RPMI8226 (cell line): Measurements from ENCODE around the gene ANKRD12.
"Not testable (repeated sequence)": the region's sequence is repeated elsewhere in the genome, so short reads cannot be mapped to it uniquely, and the experiment has no call there.

Experiments used
- DNase-seq: peaks from one replicate; pipeline ENCODE4 v3.0.0-alpha.2; 2015

Gene ANKRD12

GRCh38 chr18:9147440-9148202 lies 11.0 kb downstream of the ANKRD12 start:
- peak; percentile 80 for DNase-seq

- no peak for DNase-seq
Observed at GRCh38 chr18:9148203-9148552, 11.6 kb downstream of the ANKRD12 start.

GRCh38 chr18:9150121-9150520 lies 13.5 kb downstream of the ANKRD12 start:
- no peak for DNase-seq

GRCh38 chr18:9153256-9153655 lies 16.7 kb downstream of the ANKRD12 start:
- DNase-seq, result no peak

GRCh38 chr18:9156604-9157249 lies 20.1 kb downstream of the ANKRD12 start:
- DNase-seq, result no peak

- no peak for DNase-seq
Observed at GRCh38 chr18:9157806-9158205, 21.2 kb downstream of the ANKRD12 start.

GRCh38 chr18:9160014-9160413 lies 23.4 kb downstream of the ANKRD12 start:
- no peak for DNase-seq

GRCh38 chr18:9162663-9163062 lies 26.1 kb downstream of the ANKRD12 start:
- not testable (repeated sequence) for DNase-seq

GRCh38 chr18:9164149-9164548 lies 27.6 kb downstream of the ANKRD12 start:
- DNase-seq, result not testable (repeated sequence)

- DNase-seq, result not testable (repeated sequence)
Observed at GRCh38 chr18:9165883-9166282, 29.3 kb downstream of the ANKRD12 start.

GRCh38 chr18:9169515-9169914 lies 32.9 kb downstream of the ANKRD12 start:
- DNase-seq, result not testable (repeated sequence)

GRCh38 chr18:9171919-9172318 lies 35.3 kb downstream of the ANKRD12 start:
- not testable (repeated sequence) for DNase-seq

GRCh38 chr18:9172506-9173127 lies 36.0 kb downstream of the ANKRD12 start:
- no peak for DNase-seq

GRCh38 chr18:9173770-9174233 lies 37.2 kb downstream of the ANKRD12 start:
- no peak for DNase-seq

GRCh38 chr18:9174302-9174701 lies 37.7 kb downstream of the ANKRD12 start:
- no peak for DNase-seq

GRCh38 chr18:9175115-9175514 lies 38.5 kb downstream of the ANKRD12 start:
- no peak for DNase-seq

GRCh38 chr18:9177031-9177430 lies 40.5 kb downstream of the ANKRD12 start:
- DNase-seq, result no peak

- no peak for DNase-seq
Observed at GRCh38 chr18:9177466-9177865, 40.9 kb downstream of the ANKRD12 start.

GRCh38 chr18:9178557-9178956 lies 42.0 kb downstream of the ANKRD12 start:
- no peak for DNase-seq

- no peak for DNase-seq
Observed at GRCh38 chr18:9181275-9181674, 44.7 kb downstream of the ANKRD12 start.

GRCh38 chr18:9182852-9183399 lies 46.3 kb downstream of the ANKRD12 start:
- DNase-seq, result no peak

- no peak for DNase-seq
Observed at GRCh38 chr18:9184998-9185613, 48.5 kb downstream of the ANKRD12 start.
